CD4-positive, alpha-beta T cell treated with Interleukin-21 for 1 hour (primary cell): ENCODE data around the gene CACNA1C.

Experiments
- DNase-seq: peaks from one replicate; pipeline ENCODE4 v3.0.0-alpha.2; 2020

CACNA1C gene

DNA sequence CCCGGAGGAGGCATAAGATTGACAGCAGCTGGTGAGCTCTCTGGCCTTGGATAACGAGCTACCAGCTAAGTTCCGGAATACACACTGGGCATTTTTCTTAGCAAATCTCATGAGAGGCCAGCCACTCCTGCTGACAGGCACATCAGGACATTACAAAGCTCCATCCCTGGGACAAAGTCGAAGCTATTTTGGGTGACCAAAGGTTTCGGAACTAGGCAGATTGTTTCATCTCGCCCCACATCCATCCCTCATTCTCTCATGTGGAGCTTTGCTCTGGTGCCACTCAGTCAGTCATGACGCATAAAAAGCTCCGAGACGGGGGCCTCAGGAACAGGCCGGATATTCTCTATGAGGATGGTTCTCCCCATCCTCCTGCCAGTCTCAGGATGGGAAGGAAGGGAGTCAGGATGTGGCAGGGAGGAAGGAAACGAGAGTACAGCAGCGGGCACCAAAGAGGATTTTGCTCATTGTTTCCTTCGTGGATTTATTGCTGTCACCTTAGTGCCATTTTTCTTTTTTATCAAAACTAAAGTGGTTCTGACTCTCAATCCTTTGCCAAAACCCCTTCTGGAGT lies 488.9 kb downstream of the CACNA1C start:
- no peak for DNase-seq

DNA sequence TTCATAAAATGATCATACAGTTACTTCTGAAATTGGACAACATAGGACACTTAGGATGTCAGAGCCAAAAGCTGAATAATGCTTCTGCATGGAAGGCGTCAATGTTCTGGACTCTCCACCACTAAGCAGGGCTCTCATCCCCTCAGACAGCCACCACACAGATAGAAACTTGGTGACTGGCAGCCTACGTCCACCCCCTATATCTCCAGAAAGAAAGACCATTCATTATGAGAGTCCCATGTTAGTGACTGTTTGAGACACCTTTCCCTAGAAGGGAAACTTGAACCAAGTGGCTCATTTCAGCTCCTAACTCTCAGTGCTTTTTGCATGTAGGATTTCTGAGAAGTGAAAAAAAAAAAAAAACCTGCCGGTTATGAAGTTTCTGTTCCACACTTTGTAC lies 491.0 kb downstream of the CACNA1C start:
- DNase-seq, result no peak

DNA sequence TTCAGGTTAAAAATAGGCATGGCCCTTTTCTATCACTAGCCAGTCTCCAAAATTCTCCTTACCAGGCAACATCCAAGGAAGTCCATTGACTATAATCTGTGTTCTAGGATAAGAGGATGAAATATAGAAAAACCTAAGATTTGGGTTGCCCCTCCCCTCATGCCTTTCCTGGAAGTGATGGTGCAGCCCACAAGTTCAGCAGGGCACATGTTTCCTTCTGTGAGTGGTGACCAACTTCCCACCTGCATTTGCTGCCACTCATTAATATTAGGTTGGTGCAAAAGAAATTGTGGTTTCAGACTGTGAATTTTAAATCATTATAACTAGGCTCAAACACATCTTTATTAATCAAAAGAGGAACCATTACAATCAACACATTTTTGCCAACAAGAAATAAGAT lies 491.4 kb downstream of the CACNA1C start:
- DNase-seq, result no peak

DNA sequence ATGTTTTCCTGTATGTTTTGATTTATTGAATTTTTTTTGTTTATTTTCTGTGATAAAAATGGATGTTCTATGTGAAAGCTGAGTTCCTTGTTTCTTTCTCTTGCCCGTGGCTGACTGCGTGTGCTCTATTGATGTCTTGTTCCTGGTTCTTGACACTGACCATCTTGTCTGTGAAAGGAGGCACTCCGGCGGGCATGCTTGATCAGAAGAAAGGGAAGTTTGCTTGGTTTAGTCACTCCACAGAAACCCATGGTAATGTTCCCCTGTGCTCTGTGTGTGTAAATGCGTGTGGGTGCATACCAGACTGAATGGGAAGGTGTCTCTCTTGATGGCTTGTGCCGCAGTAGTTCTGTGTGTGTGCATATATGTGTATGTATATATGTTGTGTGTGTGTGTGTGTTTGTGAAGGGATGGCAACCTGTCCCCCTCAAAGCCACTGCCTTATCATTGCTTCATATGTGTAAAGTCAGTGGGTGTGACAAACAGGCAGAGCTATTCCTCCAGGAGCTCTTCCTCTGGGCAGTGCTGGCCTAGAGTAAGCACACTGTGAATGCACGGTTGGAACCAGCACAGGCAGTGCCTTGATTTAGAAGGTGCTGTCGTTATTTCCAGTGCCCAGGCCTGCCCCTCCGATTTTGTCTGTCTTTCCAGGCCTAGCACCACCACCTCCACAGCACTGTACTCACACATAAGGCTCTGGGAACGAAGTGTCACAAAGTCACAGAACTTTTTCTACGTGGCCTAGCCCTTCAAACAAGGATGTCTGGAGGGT lies 494.7 kb downstream of the CACNA1C start:
- no peak for DNase-seq

DNA sequence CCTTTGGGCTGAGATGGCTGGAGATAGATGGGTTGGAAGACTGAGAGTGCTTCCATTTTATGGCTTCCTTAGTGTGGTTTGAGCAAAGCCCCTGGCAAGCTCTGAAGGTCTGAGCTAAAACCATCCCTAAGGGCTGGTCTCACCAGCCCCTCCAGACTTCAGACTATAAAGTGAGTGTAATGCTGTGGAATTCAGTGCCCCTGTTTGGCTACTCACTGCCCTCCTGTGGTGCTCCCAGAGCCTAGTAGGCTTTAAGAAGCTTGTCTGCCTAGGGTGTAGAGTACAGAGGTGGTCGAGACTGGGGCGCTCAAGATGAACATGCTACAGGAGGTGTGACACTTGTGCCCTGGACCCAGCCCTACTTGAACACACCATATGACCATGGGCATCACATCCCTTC lies 495.3 kb downstream of the CACNA1C start:
- DNase-seq, result no peak

DNA sequence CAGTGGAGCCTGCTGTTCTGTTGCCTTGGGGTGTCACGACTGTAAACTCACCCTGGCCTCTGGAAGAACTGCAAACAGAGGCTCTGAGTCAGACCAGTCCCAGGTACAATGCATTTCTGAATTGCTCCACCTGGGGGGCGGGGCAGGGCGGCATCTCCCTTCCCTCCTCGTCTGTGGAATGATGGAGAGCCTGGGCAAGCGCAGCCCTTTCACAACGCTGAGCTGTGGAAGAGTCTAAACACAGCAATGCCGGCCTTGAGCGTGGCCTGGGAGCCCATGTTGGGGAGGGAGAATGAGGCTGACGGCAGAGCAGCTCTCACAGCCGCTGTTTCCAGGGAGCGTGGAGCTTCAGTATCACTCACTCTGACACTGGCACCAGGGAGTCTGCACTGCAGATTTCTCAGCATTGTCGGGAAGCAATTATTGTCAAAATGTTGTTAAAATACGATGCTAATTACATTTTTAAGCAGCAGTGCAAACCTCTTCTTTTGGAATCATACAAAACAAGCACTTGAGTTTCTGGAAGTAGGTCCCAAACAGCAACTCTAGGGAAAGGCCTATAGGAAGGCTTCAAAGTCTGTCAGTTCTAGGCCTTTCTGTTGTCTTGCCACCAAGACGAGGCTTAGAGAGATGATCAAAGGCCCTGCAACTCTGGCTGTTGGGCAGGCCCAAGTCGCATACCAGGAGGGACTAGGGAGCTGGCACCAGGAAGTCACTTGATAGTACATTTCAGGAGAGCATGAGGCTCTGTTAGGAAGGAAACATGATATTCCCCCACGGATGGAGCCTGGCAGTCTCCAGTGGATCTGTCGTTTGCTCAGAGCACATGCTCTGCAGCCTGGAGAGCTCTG lies 498.0 kb downstream of the CACNA1C start:
- no peak for DNase-seq

DNA sequence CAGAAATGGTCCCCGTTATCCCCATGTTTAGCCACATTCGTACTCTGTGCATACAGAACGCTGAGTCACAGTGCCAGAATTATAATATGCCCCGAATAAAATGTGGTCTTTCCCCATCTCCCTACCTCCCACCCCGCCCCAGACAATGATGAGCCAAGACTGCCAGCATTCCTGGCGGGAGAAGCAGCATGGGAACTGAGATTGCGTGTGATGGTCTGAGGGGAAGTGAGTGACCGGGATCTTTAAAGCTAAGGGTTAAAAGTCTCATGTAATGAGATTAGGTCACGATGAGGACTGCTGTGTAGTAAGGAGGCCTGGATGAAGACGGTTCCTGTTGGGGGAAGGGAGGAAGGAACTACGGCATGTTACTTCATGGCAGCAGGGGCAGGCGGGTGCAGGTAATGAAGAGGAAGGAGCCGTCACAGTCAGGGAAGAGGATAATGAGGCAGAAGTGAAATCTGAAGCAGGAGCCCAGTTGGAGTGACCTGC lies 498.7 kb downstream of the CACNA1C start:
- no peak for DNase-seq

DNA sequence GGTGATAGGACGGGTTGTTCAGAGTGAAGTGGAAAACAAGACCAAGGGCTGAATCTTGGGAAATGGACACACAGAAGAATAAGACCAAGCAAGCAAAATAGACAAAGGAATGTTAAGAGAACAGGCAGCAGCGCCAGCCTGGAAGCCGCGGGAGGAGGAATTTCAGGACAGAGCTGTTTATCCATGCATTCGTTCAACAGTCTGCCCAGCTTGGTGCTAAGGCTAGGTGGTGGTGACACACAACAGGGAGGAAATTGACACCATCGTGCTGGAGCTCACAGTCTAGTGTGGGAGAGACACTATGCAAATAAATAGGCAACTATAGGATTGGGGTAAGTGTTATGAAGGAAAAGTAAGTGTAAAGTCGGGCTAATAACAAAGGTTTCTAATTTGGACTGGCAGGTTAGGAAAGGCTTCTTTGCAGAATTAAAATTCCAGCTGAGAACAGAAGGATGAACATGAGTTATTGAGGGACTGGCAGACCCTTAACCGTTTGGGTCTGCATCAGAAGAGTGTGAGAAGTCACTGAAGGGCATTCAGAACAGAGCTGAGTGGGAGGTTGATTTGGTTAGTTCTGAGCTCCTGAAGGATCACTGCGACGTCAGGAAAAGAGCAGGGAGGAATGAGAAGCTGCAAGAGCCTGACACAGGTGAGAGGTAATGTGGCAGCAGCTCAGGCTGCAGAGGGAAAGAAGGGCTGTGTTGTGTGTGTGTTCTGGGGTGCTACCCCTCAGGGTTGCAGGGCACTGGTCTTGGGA lies 499.4 kb downstream of the CACNA1C start:
- no peak for DNase-seq

DNA sequence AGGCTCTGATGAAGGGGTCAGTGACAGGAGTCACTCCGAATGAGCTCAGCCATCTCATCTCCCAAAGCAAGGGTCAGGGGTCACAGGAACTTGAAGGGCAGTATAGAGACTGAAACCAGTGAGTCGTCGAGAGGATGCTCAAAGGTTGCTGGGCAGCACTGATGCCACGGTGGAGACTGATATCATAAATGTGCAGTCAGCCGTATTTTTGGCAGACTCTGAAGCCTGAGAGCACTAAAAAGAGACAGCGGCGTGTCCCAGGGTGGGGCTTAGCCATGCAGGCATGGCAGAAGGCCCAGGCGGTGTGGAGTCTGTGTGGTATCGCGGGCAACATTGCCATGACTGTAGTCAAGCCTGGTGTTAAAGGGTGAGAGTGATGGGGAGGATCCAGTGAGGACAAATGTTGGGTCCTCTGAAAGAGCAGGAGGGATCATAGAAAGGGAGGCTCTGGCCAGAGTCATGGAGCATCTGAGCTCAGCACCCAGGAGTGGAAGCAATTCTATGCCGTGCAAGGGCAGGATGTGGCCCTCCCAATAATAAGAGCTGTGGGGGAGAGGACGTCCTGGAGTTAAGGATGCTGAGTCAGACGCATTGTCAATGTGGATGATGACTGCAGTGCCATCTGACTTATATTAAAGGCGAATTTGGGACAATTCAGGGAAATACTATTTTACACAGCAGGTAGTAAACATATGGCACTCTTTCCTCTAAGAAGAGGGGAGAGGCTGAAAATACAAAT lies 500.8 kb downstream of the CACNA1C start:
- no peak for DNase-seq

DNA sequence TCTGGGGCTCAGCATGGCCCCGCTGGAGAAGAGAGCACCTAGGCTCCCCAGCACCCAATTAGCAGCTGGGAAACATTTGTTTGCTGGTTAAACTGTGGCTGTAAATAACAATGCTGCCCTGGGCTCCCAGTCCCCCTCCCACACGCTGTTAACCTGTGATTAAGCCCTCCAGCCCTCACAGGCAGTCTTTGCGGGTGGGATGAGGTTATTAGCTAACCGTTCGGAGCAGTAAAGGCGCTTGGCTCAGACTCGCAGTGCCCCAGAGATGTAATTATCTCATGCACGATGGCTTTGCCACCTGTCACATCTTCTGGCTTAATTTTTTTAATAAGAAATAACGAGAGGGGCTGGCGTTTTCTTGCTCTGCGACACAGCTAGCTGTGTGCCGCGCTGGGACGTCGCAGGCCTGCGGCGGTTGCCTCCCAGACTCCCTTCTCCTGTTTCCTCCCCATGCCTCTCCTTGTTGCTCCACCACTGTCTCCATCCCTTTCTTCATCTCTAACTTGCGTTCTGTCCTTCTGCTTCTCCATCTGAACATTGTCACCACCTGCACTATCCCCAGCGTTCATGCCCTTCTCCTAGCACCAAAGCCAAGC lies 502.8 kb downstream of the CACNA1C start:
- no peak for DNase-seq

DNA sequence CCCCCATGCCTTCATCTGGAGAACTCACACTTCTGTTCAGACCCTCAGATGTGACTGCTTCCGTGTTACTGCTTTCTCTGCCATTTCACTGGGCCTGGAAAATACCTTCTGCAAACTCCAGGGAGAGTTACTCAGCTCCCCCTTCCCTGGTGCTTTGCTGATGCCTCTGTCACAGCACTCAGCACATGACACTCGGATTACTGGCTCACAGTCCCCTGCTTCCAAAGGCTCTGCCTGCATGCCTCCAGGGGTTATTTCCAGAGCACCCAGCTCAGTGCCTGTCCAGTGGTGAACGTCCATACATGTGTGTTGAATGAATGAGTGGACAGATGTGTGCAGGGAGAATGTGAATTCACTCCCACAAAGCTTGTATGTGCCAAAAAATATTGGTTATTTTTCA lies 504.8 kb downstream of the CACNA1C start:
- DNase-seq, result no peak

DNA sequence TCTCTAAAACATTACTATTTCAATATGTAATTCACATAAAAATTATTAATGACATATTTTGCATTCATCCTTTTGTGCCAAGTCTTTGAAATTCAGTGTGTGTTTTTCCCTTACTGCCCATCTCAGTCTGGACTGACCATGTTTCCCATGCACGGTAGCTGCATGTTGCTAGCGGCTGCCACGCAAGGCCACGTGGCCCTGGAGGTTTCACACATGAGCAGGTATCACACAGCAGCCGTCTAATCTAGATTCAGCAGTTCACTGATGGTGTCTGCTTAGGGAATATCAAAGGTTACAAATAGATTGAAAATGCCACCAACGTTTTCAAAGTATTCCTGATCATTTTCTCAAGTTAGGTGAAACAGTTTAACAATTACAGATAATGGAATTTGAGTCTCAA lies 507.1 kb downstream of the CACNA1C start:
- no peak for DNase-seq

DNA sequence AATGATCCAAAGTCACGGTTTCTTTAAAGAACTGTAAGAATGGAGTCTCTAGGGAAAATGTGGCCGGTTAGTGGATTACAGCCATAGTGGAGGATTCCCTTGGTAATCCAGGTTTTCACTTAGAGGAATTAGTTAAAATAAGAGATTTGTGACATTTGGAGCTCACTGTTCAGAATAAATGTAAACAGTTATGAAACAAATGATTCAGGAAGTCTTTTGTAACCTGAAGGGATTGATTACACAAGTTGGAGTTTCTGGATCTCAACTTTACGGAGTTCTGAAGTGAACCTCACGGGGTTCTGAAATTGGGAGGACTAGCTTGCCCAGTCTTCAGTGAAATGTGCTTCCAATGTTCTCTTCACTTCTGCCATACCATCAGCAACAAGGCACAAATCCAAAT lies 507.6 kb downstream of the CACNA1C start:
- no peak for DNase-seq

DNA sequence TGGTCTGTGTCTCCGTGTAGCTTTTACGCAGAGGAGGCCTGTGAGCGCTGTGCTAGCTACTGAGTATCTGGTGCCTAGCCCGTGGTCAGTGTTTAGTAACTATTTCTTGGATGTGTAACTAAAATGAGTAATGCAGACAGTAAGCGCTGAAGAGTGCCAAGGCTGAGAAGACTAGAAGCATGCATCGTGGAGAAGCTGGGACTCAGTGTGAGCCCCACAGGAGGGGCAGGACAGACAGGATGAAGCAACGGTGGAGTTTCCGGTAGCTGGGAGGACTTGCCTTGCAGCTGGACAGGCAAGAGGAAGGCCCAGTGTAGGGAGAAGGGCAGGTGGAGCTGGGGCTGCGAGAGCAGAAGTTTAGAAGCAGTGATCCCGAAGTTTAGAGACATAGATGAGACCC lies 508.6 kb downstream of the CACNA1C start:
- DNase-seq, result no peak

DNA sequence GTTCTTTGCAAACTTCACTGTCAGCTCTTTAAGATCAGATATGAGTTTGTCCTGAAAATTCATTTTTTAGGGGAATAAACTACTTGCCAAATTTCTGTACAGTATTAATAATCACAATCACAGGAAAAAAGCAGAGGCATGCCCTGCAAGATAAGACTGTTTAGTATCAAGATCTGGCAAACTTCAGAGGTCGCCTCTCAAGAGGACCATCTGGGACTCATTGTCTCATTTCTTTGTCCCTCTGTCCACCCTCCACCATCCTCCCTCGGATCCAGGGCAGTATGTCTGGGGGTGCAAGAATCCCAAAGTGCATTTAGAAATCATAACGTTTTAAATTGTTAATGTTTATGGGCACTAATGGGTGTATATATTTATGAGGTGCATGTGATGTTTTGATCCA lies 509.6 kb downstream of the CACNA1C start:
- no peak for DNase-seq

DNA sequence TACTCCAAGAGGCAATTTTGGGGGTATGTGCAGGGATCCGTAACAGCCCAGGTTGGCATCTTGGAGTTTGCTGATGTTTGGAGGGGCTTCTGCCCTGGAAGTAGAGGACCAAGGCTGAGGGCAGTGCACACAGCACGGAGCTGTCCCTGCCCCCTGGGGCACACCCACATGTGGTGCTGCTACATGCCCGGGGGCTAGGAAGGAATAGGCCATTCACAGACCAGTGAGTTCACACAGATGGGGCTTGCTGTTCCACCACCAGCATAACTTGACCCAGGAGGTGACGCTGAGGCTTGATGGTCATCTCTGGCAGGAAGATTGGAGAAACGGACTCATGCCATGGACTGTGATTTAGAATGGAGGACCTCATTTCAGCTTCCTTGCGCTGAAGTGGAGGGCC lies 510.9 kb downstream of the CACNA1C start:
- no peak for DNase-seq

DNA sequence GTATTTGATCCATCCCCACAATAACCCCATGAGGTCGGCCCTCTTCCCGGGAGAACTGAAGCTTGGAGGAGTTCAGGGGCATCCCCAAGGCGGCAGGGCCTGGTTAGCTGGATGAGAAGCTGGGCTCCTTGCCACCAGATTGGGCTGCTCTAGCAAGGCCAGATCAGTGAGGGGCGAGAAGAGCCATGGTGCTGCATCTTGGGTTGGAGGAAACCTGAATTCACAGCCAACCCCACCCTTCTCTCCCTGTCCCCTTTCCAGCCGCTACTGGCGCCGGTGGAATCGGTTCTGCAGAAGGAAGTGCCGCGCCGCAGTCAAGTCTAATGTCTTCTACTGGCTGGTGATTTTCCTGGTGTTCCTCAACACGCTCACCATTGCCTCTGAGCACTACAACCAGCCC lies 513.4 kb downstream of the CACNA1C start:
- no peak for DNase-seq

DNA sequence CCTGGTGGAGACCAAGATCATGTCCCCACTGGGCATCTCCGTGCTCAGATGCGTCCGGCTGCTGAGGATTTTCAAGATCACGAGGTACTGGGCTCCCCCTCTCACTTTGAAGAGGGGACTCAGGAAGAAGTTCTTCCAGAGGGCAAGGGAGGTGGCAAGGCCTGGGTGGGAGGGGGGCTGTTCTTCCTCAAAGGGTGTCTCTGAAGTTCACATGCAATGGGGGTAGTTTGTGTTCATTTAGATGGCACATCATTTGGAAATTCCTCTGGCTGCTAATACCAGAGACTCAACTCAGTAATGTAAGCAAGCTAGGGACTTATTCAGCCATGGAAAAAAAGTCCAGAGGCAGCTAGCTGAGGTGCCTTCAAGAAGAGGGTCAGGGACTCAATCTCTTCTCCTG lies 514.9 kb downstream of the CACNA1C start:
- DNase-seq, result no peak

DNA sequence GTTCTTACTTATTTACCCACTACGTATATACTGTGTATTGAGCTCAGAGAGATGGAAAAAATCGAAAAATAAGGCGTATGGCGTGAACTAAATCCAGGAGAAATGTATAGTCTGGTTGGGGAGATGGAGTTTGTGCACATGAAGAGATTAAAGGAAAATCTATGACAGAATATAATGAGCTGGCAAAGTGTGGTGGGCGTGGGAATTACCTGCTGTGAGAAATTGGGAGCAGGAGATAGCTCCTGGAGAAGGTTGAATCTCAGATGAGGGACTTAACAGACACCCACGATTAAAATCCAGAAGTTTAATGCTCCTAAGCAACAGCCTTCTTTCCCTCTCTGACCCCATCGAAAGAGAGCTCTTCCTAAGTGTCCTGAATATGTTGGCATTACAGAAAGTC lies 517.8 kb downstream of the CACNA1C start:
- DNase-seq, result no peak

DNA sequence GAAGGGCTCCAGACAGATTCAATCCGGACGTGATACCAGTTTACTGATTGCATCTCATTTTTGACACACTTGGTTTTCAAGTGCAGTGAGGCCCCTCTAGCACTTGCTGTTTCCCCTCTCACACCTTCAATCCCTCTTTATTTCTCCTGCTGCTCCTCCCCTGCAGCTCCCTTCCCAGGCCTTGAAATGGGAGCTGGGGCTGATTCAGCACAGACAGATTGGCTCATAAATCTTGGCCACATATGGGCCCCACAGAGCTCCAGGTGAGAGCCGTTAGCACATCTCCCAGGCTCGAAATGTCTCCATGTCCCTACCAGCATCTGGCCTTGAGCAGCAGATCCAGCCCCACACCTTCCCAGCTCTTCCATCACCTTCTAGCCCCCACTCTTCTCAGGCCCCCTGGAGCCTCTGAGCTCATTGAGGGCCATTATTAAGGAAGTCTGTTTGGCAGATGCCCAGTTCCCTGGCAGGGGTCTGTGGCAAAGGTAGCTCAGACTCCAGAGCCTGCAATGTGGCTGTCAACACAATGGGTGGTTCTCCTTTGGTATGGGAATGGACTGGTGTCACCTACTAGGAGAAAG lies 521.7 kb downstream of the CACNA1C start:
- DNase-seq, result no peak

DNA sequence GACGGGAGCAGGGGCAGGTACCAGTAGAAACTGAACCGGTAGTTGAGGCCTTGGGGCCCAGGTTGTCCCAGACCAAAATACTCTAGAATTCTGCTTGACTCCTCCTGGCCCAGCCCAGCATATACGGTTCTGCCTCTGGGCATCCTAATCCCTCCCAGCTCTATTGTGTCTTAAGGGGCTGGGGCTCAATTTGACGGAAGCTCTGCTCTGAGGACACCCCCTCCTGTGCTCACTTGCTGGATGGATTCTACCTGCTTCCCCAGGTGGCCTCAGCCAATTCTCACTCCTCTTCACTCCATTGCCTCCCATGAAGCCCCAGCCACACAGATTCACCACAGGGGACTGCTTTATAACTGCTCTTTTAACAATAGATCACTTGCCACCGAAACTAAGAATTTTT lies 522.5 kb downstream of the CACNA1C start:
- DNase-seq, result no peak

DNA sequence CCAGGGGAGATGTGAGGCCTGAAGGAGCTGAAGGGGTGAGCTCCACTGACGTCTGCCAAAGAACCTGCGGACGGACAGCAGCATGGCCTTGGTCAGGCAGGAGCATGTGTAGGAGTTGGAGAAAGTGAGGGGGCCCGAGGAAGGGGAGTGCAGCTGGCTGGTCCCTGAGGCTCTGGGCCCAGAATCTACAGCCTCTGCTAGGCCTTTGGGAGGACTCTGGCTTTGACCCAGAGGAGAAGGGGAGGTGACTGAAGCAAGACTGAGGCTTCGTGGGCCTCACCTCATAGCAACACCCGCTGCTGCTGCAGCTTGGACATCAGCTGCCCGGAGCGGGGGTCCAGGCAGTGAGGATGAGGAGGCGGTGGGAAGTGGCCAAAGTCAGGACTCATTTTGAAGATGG lies 525.4 kb downstream of the CACNA1C start:
- no peak for DNase-seq
